Fibroblast of lung (primary cell): ENCODE measurements around the gene SEZ6L. TPM values are rescaled to one million over a fixed set of nuclear protein-coding genes. Genes with fewer than 3 reads are reported as not detected.
A peak's percentile ranks its signal among the peaks of the same experiment; 100 is the strongest.

Experiments used
- DNase-seq, 2 donors: peaks; one replicate each; pipeline versions ENCODE4 v3.0.0 to v3.0.0-alpha.2; 2010; ENCODE audit warnings: low read depth in 2 of 2
- H2AFZ ChIP-seq: 2 replicates; pipeline ENCODE4 v1.5.1; 2012; ENCODE audit warnings: low read length, control low read depth, inconsistent platforms
- H3K27ac ChIP-seq: 2 replicates; pipeline ENCODE4 v1.5.1; 2011; ENCODE audit warnings: low read length, control low read depth; ENCODE audit not compliant: insufficient read depth
- H3K27me3 ChIP-seq: 2 replicates; pipeline ENCODE4 v1.5.1; 2011; ENCODE audit warnings: mild to moderate bottlenecking, low read length; ENCODE audit not compliant: control insufficient read depth, insufficient read depth
- H3K36me3 ChIP-seq: 2 replicates; pipeline ENCODE4 v1.5.1; 2011; ENCODE audit warnings: low read length; ENCODE audit not compliant: control insufficient read depth, insufficient read depth
- H3K4me1 ChIP-seq: 2 replicates; pipeline ENCODE4 v1.5.1; 2011; ENCODE audit warnings: low read length; ENCODE audit not compliant: control insufficient read depth, insufficient read depth; ENCODE audit errors: extremely low read depth
- H3K4me2 ChIP-seq: 2 replicates; pipeline ENCODE4 v1.5.1; 2011; ENCODE audit warnings: low read length, control low read depth; ENCODE audit not compliant: insufficient read depth; ENCODE audit errors: extremely low read depth
- H3K4me3 ChIP-seq, 4 experiments: fragments of 200-600 bp in 1 of 4; sonication (generic) in 1 of 4; replicated peaks in 1 of 4; 2 replicates each; pipeline ENCODE4 v1.5.1; 2011 to 2016; ENCODE audit warnings: low read length in 4 of 4, low read depth in 3 of 4, mild to moderate bottlenecking in 3 of 4, control low read depth in 2 of 4, inconsistent platforms in 1 of 4, mixed read lengths in 1 of 4; ENCODE audit not compliant: insufficient read depth in 1 of 4; ENCODE audit errors: control extremely low read depth in 1 of 4
- H3K79me2 ChIP-seq: 2 replicates; pipeline ENCODE4 v1.5.1; 2012; ENCODE audit warnings: mild to moderate bottlenecking, low read length, inconsistent platforms; ENCODE audit not compliant: control insufficient read depth, insufficient read depth
- H3K9ac ChIP-seq: 2 replicates; pipeline ENCODE4 v1.5.1; 2011; ENCODE audit warnings: mild to moderate bottlenecking, low read length, control low read depth; ENCODE audit not compliant: insufficient read depth
- H3K9me3 ChIP-seq: 2 replicates; pipeline ENCODE4 v1.5.1; 2012; ENCODE audit warnings: low read depth, low read length; ENCODE audit not compliant: control insufficient read depth, insufficient read depth
- H4K20me1 ChIP-seq: 2 replicates; pipeline ENCODE4 v1.5.1; 2011; ENCODE audit warnings: low read length; ENCODE audit not compliant: control insufficient read depth, insufficient read depth; ENCODE audit errors: extremely low read depth
- EZH2 ChIP-seq: IDR thresholded peaks from 2 replicates; pipeline ENCODE4 v1.5.1; 2012; ENCODE audit warnings: low read length, control low read depth, mild to moderate bottlenecking; ENCODE audit errors: missing control alignments
- polyA plus RNA-seq, 2 donors: library from polyadenylated mRNA; depleted of rRNA in 1 of 2; stranded (reverse) in 1 of 2; unstranded in 1 of 2; fragments of >200 nt; gene quantifications; 2 replicates each; pipeline ENCODE4 v1.2.1, GENCODE V29; 2011 to 2012; ENCODE audit warnings: missing spikeins in 1 of 2
- total RNA-seq: library from RNA; depleted of rRNA; stranded (reverse); fragments of >200 nt; gene quantifications from 2 replicates; pipeline ENCODE4 v1.2.1, GENCODE V29; 2014
- TF ChIP-seq, protein P1 (sequence below), 2 donors: IDR thresholded peaks in 1 of 2; conservative IDR thresholded peaks in 1 of 2; 1 replicate in 1 of 2; 2 replicates in 1 of 2; pipeline ENCODE4 v1.5.1; 2011 to 2012; ENCODE audit warnings: low read length in 2 of 2, control low read depth in 1 of 2, inconsistent platforms in 1 of 2, low read depth in 1 of 2, mild to moderate bottlenecking in 1 of 2

Gene SEZ6L
- total and polyA plus RNA-seq, 2 donors (not counting 1 experiment from before 2014, with no cell fraction given): not detected

DNA sequence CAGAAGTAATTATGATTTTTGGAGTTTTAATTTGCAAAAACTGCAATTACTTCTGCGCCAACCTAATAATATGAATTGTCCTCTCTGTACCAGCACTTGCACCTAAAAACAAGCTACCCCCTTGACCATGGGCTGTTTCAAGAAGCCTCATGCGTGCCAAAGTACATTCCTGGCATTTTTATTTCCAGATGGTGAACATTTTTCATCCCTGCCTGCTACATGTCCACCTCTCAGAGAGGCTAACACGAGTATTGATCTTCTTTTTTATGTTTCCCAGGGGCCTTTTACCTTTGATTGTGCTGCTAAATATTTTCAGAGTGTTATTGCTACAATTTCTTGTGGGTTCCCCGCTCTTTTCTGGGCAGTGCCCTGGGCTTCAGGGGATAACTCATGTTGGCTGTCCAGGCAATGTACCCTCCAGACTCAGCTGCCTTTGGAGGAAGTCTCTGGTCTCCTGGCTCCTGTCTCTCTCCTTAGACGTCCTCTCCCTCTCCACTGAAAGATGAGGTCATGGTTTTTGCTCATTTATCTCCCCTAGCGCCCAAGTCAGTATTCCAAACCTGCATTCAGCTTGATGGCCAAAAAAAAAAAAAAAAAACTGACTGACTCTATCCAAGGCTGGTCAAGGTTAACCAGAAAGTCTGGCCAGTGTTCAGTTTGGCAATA lies 173.6 kb downstream of the SEZ6L start:
- no peaks in the 10 kb centered on the region for H3K36me3 ChIP-seq
- H3K9me3 ChIP-seq: no peaks in the 10 kb centered on the region
- no peaks in the 10 kb centered on the region for H3K79me2 ChIP-seq
- no peaks in the 10 kb centered on the region for H4K20me1 ChIP-seq
- no peak overlapping the region for H3K4me3 ChIP-seq
- TF ChIP-seq, protein P1, sequence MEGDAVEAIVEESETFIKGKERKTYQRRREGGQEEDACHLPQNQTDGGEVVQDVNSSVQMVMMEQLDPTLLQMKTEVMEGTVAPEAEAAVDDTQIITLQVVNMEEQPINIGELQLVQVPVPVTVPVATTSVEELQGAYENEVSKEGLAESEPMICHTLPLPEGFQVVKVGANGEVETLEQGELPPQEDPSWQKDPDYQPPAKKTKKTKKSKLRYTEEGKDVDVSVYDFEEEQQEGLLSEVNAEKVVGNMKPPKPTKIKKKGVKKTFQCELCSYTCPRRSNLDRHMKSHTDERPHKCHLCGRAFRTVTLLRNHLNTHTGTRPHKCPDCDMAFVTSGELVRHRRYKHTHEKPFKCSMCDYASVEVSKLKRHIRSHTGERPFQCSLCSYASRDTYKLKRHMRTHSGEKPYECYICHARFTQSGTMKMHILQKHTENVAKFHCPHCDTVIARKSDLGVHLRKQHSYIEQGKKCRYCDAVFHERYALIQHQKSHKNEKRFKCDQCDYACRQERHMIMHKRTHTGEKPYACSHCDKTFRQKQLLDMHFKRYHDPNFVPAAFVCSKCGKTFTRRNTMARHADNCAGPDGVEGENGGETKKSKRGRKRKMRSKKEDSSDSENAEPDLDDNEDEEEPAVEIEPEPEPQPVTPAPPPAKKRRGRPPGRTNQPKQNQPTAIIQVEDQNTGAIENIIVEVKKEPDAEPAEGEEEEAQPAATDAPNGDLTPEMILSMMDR (conservative IDR thresholded peaks at IDR 0.05 in 1 of 2, IDR thresholded peaks at IDR 0.05 in 1 of 2; ENCODE audit: low read depth in 1 of 2, low read length in 2 of 2): no peak
- no peak for TF ChIP-seq EZH2
- H3K4me2 ChIP-seq: no peak overlapping the region
- H2AFZ ChIP-seq: no peak overlapping the region
- peak in 1 of 2 donors; percentile 19 for DNase-seq
- H3K27me3 ChIP-seq: no peaks in the 10 kb centered on the region
- H3K27ac ChIP-seq: no peak overlapping the region
- no peaks in the 10 kb centered on the region for H3K4me1 ChIP-seq
- H3K9ac ChIP-seq: no peak overlapping the region

DNA sequence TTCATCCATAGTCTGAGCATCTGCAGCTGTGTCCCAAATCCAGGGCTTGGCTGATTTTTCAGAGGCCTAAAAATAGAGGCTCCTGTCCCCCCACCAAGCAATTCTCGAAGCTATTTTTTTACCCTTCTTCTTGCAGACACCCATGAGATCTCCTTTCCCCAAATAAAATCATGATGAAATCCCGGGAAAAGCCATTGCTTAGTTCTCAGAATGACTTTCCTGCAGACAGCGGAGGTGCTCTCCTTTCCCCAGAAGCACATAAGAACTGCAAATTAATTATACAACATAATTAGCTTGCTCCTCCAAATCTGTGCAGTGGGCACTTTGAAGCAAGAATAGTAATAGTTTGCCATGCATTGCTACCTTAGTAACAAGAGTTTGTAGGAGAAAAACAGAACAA lies 176.2 kb downstream of the SEZ6L start:
- Histone ChIP-seq H3K27me3 (no peaks in the 10 kb centered on the region), H3K4me3 (no peak overlapping the region), H3K79me2 (no peaks in the 10 kb centered on the region), H3K36me3 (no peaks in the 10 kb centered on the region), H4K20me1 (no peaks in the 10 kb centered on the region), H3K27ac (no peak overlapping the region), H3K4me2 (no peak overlapping the region), H3K4me1 (no peaks in the 10 kb centered on the region), H3K9ac (no peak overlapping the region), H2AFZ (no peak overlapping the region), H3K9me3 (no peaks in the 10 kb centered on the region)
- TF ChIP-seq, protein P1 (conservative IDR thresholded peaks at IDR 0.05 in 1 of 2, IDR thresholded peaks at IDR 0.05 in 1 of 2; ENCODE audit: low read depth in 1 of 2, low read length in 2 of 2): no peak
- TF ChIP-seq EZH2: no peak
- DNase-seq: no peak

DNA sequence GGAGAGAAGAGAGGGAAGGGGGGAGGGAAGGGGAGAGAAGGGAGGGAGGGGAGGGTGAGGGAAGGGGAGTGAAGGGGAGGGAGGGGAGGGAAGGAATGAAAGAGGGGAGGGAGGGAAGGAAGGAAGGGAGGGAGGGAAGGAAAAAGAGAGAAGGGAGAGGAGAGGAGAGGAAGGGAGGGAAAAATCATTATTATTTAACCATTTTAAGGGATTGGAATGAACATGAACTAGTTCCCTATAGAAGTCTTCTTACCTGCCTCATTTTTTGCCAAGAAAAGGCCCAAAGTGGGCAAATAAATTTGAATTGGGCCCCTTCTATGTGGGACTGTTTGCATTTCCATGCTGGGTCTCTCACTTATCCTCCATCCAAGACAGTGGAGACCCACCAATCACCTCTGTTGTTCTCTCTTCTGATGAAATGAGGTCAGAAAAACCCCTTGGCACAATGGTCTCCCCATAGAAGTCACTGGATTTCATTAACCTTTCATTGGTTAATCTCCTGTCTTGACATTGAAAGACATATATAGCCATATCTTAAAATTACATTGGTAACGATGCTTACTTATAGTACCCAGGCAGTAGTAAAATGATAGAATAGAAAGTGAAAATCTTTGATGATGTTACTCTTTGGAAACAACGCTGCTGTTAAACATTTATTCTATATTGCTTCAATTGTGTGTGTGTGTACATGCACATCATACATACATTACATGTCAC lies 179.7 kb downstream of the SEZ6L start:
- H4K20me1 ChIP-seq: no peaks in the 10 kb centered on the region
- no peaks in the 10 kb centered on the region for H3K27me3 ChIP-seq
- H3K36me3 ChIP-seq: no peaks in the 10 kb centered on the region
- H2AFZ ChIP-seq: no peak overlapping the region
- H3K4me1 ChIP-seq: no peaks in the 10 kb centered on the region
- TF ChIP-seq EZH2: no peak
- H3K9ac ChIP-seq: no peak overlapping the region
- H3K27ac ChIP-seq: no peak overlapping the region
- no peak overlapping the region for H3K4me2 ChIP-seq
- no peaks in the 10 kb centered on the region for H3K9me3 ChIP-seq
- no peak overlapping the region for H3K4me3 ChIP-seq
- no peaks in the 10 kb centered on the region for H3K79me2 ChIP-seq
- DNase-seq: no peak
